NOMO-1 treated with DMSO at 0.1 percent for 48 hours (cell line): ENCODE data around the gene SPTBN5.

Experiments used
- DNase-seq: peaks from one replicate; lab custom pipeline; 2025; ENCODE audit not compliant: unreplicated experiment; lab: John Stamatoyannopoulos, UW

SPTBN5 gene

DNA sequence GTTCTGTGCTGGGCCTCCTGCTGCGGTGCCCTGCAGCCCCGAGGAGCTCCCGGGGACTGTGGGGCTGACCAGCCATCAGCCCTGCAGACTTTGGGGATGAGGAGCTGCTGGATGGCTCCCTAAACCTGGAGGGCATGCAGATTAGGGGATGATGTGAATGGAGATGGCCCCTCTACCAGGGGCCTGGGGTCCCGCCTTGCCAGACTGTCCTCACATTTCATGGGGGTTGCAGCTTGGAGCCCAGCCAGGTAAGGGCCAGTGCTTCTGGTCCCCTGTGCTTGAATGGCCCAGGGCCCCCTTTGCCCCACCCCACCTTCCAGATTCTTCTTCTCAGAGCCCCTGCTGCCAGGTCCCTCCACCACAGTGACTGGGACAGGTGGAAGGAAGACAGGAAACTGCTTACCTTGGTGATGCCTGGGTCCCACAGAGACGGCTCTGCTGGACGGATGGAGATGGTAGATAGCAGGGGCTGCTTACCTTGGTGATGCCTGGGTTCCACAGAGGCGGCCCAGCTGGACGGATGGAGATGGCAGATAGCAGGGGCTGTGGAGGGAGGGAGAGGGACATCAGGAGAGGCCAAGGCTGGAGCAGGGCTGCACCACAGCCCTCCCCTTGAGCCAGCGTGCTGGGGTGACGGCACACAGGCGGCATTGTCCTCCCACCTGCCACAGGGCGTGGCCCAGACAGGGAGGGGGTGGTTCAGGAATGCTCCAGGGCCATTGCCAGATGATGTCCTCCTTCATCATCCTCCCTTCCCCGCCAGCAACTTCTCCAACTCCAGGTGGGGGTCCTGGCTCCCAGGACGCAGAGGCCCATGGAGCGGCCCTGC is at the start of gene SPTBN5:
TSS of gene SPTBN5 (minus strand) at position 632 of the 829 bp plus-strand sequence. CDS start at position 76, 556 bp downstream.
- no peak for DNase-seq

DNA sequence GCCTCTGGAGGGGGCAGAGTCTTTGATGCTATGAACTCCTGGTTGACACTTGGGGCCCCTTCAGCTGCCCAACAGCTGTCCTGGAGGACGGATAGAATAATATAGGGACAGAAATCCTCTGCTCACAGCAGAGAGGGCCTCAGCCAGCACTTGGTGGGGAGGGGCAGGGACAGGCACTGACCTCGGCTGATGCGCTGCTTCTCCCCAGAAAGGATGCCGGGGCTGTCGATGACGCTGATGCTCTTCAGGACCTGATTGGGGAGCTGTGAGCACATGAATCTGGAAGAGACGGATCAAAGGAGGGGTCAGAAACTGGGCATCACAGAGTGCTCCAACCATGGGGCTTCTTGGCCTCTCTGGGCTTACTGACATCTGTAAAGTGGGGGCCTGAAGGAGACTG is 49.0 kb upstream of the SPTBN5 start:
- no peak for DNase-seq

DNA sequence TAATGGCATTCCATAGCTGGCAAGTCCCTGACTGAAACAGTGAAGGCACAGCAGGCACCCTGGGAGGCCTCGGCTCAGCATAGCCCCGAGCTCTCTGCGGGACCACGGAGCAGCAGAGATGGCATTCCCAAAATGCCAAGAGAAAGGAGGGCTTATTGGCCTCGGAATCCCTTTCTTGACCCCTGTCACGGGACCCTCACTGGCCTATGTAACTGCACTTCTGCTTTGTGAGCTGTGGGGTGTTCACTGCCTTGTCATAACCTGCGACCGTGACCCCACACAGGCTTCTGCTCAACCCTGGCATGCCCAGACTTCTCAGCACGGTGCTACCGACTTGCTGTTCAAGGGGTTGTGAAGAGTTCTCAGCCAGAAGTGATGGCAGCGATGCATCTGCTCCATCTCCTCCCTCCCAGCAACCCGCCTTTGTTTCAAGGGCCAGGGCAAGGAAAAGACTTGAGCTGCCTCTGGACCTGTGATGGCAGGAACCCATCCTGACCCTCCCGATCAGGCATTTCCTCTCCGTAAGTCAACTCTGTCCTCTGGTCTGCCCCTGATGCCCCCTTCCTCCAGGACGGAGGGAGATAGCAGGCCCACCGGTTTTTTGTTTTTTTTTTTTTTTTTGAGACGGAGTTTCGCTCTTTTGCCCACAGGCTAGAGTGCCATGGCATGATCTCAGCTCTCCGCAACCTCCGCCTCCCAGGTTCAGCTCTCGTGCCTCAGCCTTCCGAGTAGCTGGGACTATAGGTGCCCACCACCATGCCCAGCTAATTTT is 48.0 kb upstream of the SPTBN5 start:
- DNase-seq: no peak

- DNase-seq: no peak
Measured at GRCh38 chr15:41940441-41940857, 46.6 kb upstream of the SPTBN5 start.

DNA sequence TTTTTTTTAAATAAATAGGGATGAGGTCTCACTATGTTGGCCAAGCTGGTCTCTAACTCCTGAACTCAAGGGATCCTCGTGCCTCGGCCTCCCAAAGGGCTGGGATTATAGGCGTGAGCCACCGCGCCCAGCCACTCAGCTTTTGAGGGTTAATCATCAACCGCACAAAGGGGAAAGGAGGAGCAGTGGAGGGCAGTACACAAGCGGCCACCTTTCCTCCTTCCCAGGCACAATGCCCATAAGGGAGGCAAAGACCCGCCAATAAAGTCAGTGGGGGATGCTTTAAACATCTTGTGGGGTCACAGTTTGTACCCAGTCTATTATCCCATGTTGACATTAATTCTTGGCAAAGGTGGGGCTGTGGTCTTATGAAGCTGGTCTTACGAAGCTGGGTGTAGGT is 46.1 kb upstream of the SPTBN5 start:
- DNase-seq: no peak

DNA sequence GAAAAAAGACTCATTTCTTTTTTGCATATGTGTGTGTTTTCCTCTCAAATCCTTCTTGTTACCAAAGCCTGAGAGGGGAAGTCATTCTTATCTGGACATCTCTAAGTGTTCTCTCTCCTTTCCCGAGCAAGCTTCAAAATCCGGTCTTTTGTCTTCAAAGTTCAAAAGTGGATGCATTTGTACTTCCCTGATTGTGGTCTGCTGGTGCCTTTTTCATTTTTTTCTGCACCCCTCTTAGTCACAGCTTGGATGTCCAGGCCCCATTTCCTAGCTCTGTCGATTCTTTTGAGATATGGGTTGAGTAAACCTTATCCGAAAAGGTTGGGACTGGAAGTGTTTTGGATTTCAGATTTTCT is 43.7 kb upstream of the SPTBN5 start:
- no peak for DNase-seq

- no peak for DNase-seq
Measured at GRCh38 chr15:41936649-41937567, 43.1 kb upstream of the SPTBN5 start.

- DNase-seq: no peak
Measured at GRCh38 chr15:41936155-41936554, 42.3 kb upstream of the SPTBN5 start.

GRCh38 chr15:41935566-41936020 is 41.7 kb upstream of the SPTBN5 start:
- no peak for DNase-seq

DNA sequence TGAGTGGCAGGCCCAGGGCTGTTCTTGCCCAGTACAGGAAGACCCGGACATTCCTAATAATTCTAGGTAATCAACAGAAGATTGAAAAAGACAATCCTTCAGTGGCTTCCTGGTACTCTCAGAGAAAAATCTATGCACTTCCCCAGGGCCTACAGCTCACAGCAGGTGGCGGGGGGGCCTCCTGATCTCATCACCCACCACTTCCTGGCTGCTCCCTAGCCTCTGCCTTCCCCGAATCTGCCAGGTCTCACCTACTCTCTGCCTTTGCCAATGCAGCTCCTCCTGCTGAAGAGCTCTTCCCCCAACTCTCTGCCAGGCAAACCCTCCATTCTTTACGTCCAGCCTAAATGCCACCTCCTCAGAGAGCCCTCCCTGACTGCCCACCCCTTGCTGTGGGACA is 41.0 kb upstream of the SPTBN5 start:
- no peak for DNase-seq

DNA sequence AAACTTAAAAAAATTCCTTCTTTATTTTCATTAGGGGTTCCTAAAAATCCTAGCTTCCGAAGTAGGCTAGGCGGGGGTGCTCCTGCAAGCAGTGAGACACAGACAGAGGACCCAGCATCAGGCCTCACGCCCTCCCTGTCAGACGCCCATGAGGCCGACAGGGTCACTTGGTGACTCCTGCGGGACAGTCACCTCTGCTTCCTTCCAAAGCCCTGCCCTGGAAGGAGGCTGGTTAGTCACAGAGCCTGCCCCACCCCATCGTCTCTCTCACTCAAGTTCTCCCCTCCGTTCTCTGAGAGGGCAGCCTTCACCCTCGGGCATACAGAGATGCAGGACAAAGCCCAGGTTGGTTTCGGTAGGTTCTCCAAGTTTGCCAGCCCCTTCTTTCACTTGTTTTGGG is 39.9 kb upstream of the SPTBN5 start:
- no peak for DNase-seq

- no peak for DNase-seq
Measured at GRCh38 chr15:41933326-41933725, 39.5 kb upstream of the SPTBN5 start.

GRCh38 chr15:41932511-41933289 is 38.8 kb upstream of the SPTBN5 start:
- no peak for DNase-seq

DNA sequence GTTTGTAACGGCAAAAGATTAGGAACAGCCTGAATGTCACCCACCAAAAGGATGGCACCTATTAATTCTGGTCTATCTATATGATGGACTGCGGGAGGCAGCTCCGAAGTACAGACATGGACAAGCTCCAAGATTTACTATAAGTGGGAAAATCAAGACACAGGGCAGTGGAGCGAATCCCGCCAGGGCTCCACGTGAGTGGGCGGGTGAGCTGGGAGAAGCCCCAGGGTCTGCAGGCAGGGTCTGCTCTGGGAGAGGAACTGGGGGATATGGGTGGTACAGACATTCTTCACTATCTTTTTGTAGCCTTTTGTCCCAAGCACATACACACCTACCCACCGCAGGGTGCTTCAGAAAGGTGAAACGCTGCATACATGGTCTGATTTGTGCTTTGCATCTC is 38.2 kb upstream of the SPTBN5 start:
- DNase-seq: no peak

- DNase-seq: no peak
Measured at GRCh38 chr15:41930867-41931222, 37.0 kb upstream of the SPTBN5 start.

GRCh38 chr15:41930221-41930866 is 36.5 kb upstream of the SPTBN5 start:
- DNase-seq: peak; percentile 82

- DNase-seq: no peak
Measured at GRCh38 chr15:41928637-41929620, 35.1 kb upstream of the SPTBN5 start.

DNA sequence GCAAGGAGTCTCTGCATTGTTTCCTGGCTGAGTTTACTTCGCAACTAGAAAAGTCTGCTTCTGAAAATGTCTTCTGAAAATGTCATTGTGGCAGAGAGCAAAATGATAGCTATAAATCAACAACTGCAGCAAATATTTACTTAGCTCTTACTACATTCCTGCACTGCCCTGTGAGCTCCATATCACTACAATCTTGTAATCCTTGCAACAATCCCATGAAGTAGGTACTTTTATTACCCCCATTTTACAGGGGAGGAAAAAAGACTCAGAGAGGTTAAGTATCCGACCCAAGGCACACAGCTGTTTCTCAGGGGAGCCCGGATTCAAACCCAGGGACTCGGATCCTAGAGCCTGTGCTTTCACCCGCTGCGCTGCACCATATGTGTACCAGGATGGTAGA is 34.2 kb upstream of the SPTBN5 start:
- DNase-seq: no peak

DNA sequence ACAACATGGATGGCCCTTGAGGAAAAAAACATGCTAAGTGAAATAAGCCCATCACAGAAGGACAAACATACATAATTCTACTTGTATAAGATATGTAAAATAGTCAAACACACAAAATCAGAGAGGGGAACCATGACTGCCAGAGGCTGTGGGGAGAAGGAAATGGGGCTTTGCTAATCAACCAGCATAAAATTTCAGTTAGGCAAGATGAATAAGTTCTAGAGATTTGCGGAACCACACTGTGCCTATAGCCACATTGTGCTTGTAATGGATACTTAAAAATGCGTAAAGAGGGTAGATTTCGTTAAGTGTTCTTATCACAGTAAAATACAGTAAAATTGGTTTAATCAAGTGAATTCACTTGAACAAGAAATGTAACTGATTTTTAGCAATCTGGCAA is 33.7 kb upstream of the SPTBN5 start:
- peak; percentile 51 for DNase-seq
